SK-N-SH (cell line): ENCODE data around the gene CCDC69. TPM values are rescaled to one million over a fixed set of nuclear protein-coding genes. Genes with fewer than 3 reads are reported as not detected.

ENCODE experiments used
- CTCF ChIA-PET: fragments of 300-600, 350-600 bp; formaldehyde crosslinking; extraction: SDS; loops from one replicate; lab custom pipeline; 2021; lab: Yijun Ruan, JAX
- POLR2A ChIA-PET: fragments of 350-600 bp; sonication (Branson Sonifier 250); formaldehyde crosslinking; extraction: SDS; loops from one replicate; lab custom pipeline; 2020; ENCODE audit warnings: antibody characterized with exemption, inconsistent platforms; lab: Yijun Ruan, JAX
- DNase-seq: peaks from one replicate; pipeline ENCODE4 v3.0.0; 2012
- H2AFZ ChIP-seq: fragments of 200-600 bp; sonication (generic); 2 replicates; pipeline ENCODE4 v1.8.1; 2016; ENCODE audit warnings: antibody characterized with exemption, mild to moderate bottlenecking, low read depth
- H3F3A ChIP-seq: fragments of 200-600 bp; sonication (generic); replicated peaks from 2 replicates; pipeline ENCODE3; 2016; ENCODE audit warnings: antibody characterized with exemption, mild to moderate bottlenecking; ENCODE audit not compliant: insufficient read depth
- H3K27ac ChIP-seq, 2 experiments: fragments of 200-500 bp in 1 of 2; fragments of 200-600 bp in 1 of 2; sonication (Bioruptor generic) in 1 of 2; sonication (generic), shearing (Covaris generic) in 1 of 2; 2 replicates each; pipeline versions ENCODE4 v1.5.1 to v1.6.1; 2014 to 2016; ENCODE audit warnings: low read depth in 2 of 2, inconsistent platforms in 1 of 2, low read length in 1 of 2, mild to moderate bottlenecking in 1 of 2, mixed read lengths in 1 of 2
- H3K27me3 ChIP-seq: fragments of 200-600 bp; sonication (generic), shearing (Covaris generic); 2 replicates; pipeline ENCODE4 v1.6.1; 2016; ENCODE audit warnings: mixed run types; ENCODE audit not compliant: insufficient read depth
- H3K36me3 ChIP-seq, 2 experiments: fragments of 200-500 bp in 1 of 2; fragments of 200-600 bp in 1 of 2; sonication (Bioruptor generic) in 1 of 2; sonication (generic) in 1 of 2; replicated peaks in 1 of 2; 2 replicates each; pipeline versions ENCODE3 to v1.5.1; 2014 to 2016; ENCODE audit warnings: low read length in 1 of 2, mild to moderate bottlenecking in 1 of 2; ENCODE audit not compliant: insufficient read depth in 2 of 2, control insufficient read depth in 1 of 2
- H3K4me1 ChIP-seq, 2 experiments: fragments of 200-500 bp in 1 of 2; fragments of 200-600 bp in 1 of 2; sonication (Bioruptor generic) in 1 of 2; sonication (generic), shearing (Covaris generic) in 1 of 2; 2 replicates each; pipeline versions ENCODE4 v1.5.1 to v1.6.1; 2014 to 2016; ENCODE audit warnings: low read depth in 1 of 2, low read length in 1 of 2, mixed run types in 1 of 2; ENCODE audit not compliant: insufficient read depth in 2 of 2, control insufficient read depth in 1 of 2
- H3K4me2 ChIP-seq: fragments of 200-600 bp; sonication (generic), shearing (Covaris generic); 2 replicates; pipeline ENCODE4 v1.6.1; 2017; ENCODE audit warnings: mixed run types
- H3K4me3 ChIP-seq, 2 experiments: fragments of 200-500 bp in 1 of 2; fragments of 200-600 bp in 1 of 2; sonication (Bioruptor generic) in 1 of 2; sonication (generic), shearing (Covaris generic) in 1 of 2; 2 replicates each; pipeline versions ENCODE4 v1.5.1 to v1.8.1; 2014 to 2016; ENCODE audit warnings: low read depth in 2 of 2, inconsistent platforms in 1 of 2, low read length in 1 of 2, mild to moderate bottlenecking in 1 of 2, mixed read lengths in 1 of 2, moderate library complexity in 1 of 2
- H3K79me2 ChIP-seq: fragments of 200-600 bp; sonication (generic); 2 replicates; pipeline ENCODE4 v1.8.1; 2017; ENCODE audit warnings: mild to moderate bottlenecking; ENCODE audit not compliant: insufficient read depth
- H3K9ac ChIP-seq: fragments of 200-600 bp; sonication (generic); 2 replicates; pipeline ENCODE4 v1.6.1; 2017; ENCODE audit warnings: mixed run types
- H3K9me2 ChIP-seq: fragments of 200-600 bp; sonication (generic); 2 replicates; pipeline ENCODE4 v1.6.1; 2017; ENCODE audit warnings: mixed run types
- H3K9me3 ChIP-seq: fragments of 200-600 bp; sonication (generic); 2 replicates; pipeline ENCODE4 v1.6.1; 2017; ENCODE audit warnings: mixed run types, mild to moderate bottlenecking, moderate library complexity
- H4K20me1 ChIP-seq: fragments of 200-600 bp; sonication (generic); 2 replicates; pipeline ENCODE4 v1.6.1; 2017; ENCODE audit warnings: mild to moderate bottlenecking, mixed run types; ENCODE audit not compliant: insufficient read depth
- EP300 ChIP-seq, 2 experiments: IDR thresholded peaks; 2 replicates each; pipeline versions ENCODE4 v1.4.0 to v1.6.1; 2012; ENCODE audit warnings: borderline replicate concordance in 1 of 2, low read depth in 1 of 2, low read length in 1 of 2
- FOXM1 ChIP-seq: IDR thresholded peaks from 2 replicates; pipeline ENCODE4 v1.4.0; 2012; ENCODE audit warnings: low read depth, mild to moderate bottlenecking
- NFIC ChIP-seq: IDR thresholded peaks from 2 replicates; pipeline ENCODE4 v1.4.0; 2012; ENCODE audit warnings: borderline replicate concordance
- NRF1 ChIP-seq: IDR thresholded peaks from 2 replicates; pipeline ENCODE4 v1.6.1; 2012; ENCODE audit warnings: low read depth, mild to moderate bottlenecking, low read length
- PBX3 ChIP-seq: IDR thresholded peaks from 2 replicates; pipeline ENCODE4; 2012
- RAD21 ChIP-seq: IDR thresholded peaks from 2 replicates; pipeline ENCODE4 v1.6.1; 2012; ENCODE audit warnings: mild to moderate bottlenecking, low read length
- REST ChIP-seq: IDR thresholded peaks from 2 replicates; pipeline ENCODE4 v1.6.1; 2012; ENCODE audit warnings: mild to moderate bottlenecking, low read depth, low read length, moderate library complexity
- ZBTB33 ChIP-seq: IDR thresholded peaks from 2 replicates; pipeline ENCODE4 v1.4.0; 2012; ENCODE audit warnings: low read depth, borderline replicate concordance
- WGBS: methylation state at CpG from one replicate; pipeline ENCODE4 v1.1.6; 2017; ENCODE audit warnings: low lambda C conversion rate; 5-methylcytosine and 5-hydroxymethylcytosine counted together
- polyA plus RNA-seq, 3 experiments: library from polyadenylated mRNA; depleted of rRNA; stranded (reverse); fragments of >200 nt; gene quantifications; 2 replicates each; pipeline ENCODE4 v1.2.3, GENCODE V29; 2012

The CCDC69 gene
- polyA plus RNA-seq, 1 of the 3 experiments (the other 2 are of a cell fraction) = 0.38 TPM

GRCh38 chr5:151222054-151222789 is 1.7 kb downstream of the CCDC69 start (continued):
- TF ChIP-seq REST = no peak
- no peak for TF ChIP-seq ZBTB33
- TF ChIP-seq NFIC = no peak
- no peak for TF ChIP-seq NRF1
- no peak for TF ChIP-seq EP300 (IDR thresholded peaks at IDR 0.05; ENCODE audit: borderline replicate concordance in 1 of 2, low read depth in 1 of 2, low read length in 1 of 2)
- TF ChIP-seq RAD21 = no peak
- no peak for TF ChIP-seq PBX3

GRCh38 chr5:151221574-151221973 is 2.3 kb downstream of the CCDC69 start:
- Histone ChIP-seq H3K4me2 (no peak overlapping the region), H3F3A (no peaks in the 10 kb centered on the region), H3K4me1 (no peaks in the 10 kb centered on the region; a peak in 1 of 4 replicates), H3K79me2 (no peaks in the 10 kb centered on the region), H3K27ac (no peak overlapping the region), H3K36me3 (no peaks in the 10 kb centered on the region), H3K9me2 (no peaks in the 10 kb centered on the region), H3K9me3 (no peaks in the 10 kb centered on the region), H4K20me1 (no peaks in the 10 kb centered on the region), H2AFZ (no peak overlapping the region), H3K4me3 (no peak overlapping the region), H3K9ac (no peak overlapping the region), H3K27me3 (no peaks in the 10 kb centered on the region; the same call in 1 of the 2 replicates)
- ChIA-PET CTCF (interaction anchor here (0.9 to 2.0 kb wide), 3 partner anchors 10 to 95 kb away, joined by 3 to 4 read pairs (median 4); no protein-coding TSS in a partner anchor), POLR2A (no interaction called here)
- WGBS = 53% methylated on average over 3 of the region's 3 CpGs
- no peak for DNase-seq
- no peak for TF ChIP-seq FOXM1
- TF ChIP-seq, all 33 proteins: peak for 0
